HG03060 (cell line): ENCODE data around the gene CACNA1C.
A peak's percentile ranks its signal among the peaks of the same experiment; 100 is the strongest.

ENCODE experiments used
- ATAC-seq: cut with Tn5 transposase; IDR thresholded peaks from one replicate; pipeline ENCODE4 v1.9.1; 2021; ENCODE audit warnings: low read depth, moderate number of reproducible peaks; ENCODE audit not compliant: unreplicated experiment

CACNA1C gene

GRCh38 chr12:2052826-2053678, at the start of gene CACNA1C:
Gene CACNA1C, plus strand, starts transcription at chr12:2052987. Its CDS starts 576 bp downstream, at chr12:2053563.
- no peak for ATAC-seq

GRCh38 chr12:2003676-2004112, 49.1 kb upstream of the CACNA1C start:
- ATAC-seq = no peak

GRCh38 chr12:2004113-2004929, 48.5 kb upstream of the CACNA1C start, which contains the start of gene DCP1B:
Gene DCP1B, minus strand, starts transcription at chr12:2004457. Its CDS starts 26 bp downstream, at chr12:2004431.
- ATAC-seq = peak; percentile 61

- ATAC-seq = no peak
Measured at GRCh38 chr12:2008677-2009076, 44.1 kb upstream of the CACNA1C start.

DNA sequence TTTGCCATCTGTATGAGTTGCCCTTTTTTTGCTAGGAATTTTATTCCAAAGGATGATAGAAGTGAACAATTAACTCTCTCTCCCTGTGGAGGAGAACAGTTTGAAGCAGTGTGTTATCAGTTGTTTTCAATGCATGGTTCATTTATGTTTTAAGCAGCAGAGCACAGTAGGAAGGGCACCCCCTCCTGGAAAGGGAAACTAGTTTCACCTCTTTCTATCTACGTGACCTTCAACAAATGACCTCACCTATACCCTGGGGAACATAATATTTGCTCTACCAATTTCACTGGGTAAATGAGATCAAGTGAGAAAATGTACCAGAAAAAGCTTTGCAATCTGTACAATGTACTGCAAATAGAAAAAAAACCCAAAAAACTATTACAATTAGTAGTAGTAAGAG, 43.2 kb upstream of the CACNA1C start:
- no peak for ATAC-seq

GRCh38 chr12:2011643-2012607, 40.9 kb upstream of the CACNA1C start:
- no peak for ATAC-seq

GRCh38 chr12:2013086-2013485, 39.7 kb upstream of the CACNA1C start:
- ATAC-seq = no peak

DNA sequence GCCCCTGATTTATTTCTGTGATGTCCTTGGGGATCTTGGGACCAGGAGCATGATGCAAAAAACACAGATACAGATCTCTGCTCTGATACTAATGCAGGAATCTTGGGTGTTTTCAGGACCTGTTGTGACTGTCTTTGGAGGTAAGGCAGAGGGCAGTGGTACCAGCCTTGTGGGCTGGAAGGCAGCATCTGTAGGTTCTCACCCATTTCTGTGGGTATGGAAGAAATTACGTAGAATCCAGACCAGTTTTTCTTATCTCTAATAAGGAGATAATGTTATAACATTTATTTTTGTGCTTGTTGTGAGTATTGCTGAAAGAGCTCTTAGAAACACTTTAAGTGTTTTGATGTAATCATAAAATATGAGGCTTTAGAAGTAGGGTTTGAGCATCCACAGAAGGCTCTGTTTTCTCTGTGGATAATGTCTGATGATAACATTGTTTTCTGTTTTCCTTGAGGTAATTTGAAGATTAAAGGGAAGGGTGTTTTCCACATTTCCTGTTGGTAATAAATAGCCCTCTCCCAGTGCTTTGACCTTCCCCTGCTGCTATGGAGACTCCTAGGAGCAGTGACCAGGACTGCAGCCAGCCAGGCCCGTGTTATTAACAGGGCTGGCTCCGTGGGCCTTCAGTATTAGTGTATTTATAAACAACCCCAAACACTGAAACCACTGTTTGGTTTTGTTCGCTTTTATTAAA, 39.1 kb upstream of the CACNA1C start:
- no peak for ATAC-seq

DNA sequence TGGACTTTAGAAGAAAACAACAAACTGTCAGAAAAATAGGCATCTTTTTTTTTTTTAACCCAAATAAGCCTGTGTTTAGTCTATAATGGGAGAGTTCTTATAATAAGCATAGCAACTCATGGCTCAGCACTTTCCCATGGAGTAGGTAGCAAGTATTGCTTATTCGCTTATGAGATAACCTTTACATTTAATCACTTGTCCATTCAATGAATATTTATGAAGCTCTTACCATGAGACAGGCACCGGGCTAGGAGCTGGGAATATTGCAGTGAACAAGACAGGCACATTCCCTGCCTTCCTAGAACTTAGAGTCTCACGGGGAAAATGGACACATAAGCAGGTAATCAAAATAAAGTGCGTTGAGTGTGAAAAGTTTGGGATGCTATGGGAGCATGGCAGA, 38.6 kb upstream of the CACNA1C start:
- no peak for ATAC-seq

GRCh38 chr12:2016862-2017545, 35.8 kb upstream of the CACNA1C start:
- ATAC-seq = no peak

DNA sequence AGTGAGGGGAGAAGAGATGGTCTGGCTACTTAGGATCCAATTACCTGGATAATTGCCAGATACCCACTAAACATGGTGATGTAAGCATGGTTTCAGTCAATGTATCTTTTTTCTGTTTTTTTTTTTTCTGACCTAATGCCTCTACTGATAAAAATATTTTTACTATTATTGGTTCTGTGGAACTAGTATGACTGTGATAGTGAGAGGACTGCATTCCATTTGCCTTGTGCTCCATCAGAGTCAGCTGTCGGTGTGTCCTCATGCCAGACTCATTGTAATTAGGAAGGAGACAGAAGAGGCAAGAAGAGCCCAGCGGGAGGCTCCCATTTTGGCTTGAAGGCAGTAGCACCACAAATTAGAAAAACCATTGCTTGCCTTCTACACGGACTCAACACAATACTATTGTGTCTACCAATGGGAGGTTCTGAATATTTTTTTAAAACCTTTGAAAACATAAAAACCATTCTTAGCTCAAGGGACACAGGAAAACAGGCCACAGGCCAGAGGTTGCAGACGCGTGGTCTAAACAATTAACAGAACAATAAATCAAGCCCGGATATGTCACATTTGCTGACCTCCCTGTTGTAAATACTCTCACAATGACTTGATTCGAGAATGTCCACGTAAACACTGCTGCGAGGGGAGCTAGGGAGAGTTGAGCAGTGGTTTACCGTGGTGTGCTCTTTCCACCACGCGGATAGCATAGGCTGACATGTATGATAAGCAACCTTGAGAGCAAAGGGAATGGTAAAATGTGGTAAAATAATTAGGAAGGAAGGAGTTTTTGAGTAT, 35.0 kb upstream of the CACNA1C start:
- ATAC-seq = no peak

GRCh38 chr12:2018391-2018790, 34.4 kb upstream of the CACNA1C start:
- ATAC-seq = no peak

- no peak for ATAC-seq
Measured at GRCh38 chr12:2019126-2019525, 33.7 kb upstream of the CACNA1C start.

- no peak for ATAC-seq
Measured at GRCh38 chr12:2020511-2020910, 32.3 kb upstream of the CACNA1C start.

DNA sequence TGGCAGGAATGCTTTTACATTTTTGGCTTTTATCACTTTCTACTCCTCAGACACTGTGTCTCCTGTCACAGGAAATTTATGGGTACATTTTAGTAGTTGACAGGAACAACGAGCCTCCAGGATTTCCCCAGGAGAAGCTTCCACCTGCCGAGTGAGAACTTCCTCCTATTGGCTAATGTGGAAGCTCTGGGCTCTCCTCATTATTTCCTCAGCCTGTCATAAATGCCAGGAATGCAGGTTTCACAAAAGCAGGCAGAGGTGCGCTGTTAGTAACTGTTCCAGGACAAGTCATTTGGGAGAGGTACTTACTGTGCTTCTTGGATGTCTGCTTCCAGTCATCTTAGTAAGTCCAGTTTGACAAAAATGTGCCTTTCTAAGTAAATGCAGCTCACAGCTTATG, 29.4 kb upstream of the CACNA1C start:
- no peak for ATAC-seq

- ATAC-seq = no peak
Measured at GRCh38 chr12:2027351-2027750, 25.4 kb upstream of the CACNA1C start.

- ATAC-seq = no peak
Measured at GRCh38 chr12:2029851-2030250, 22.9 kb upstream of the CACNA1C start.

- no peak for ATAC-seq
Measured at GRCh38 chr12:2032506-2032905, 20.3 kb upstream of the CACNA1C start.
